Activated CD8-positive, alpha-beta memory T cell treated with anti-CD3 and anti-CD28 coated beads for 1 hour (primary cell): ENCODE measurements around the gene STUB1.

Experiments
- DNase-seq, 2 donors: peaks; one replicate each; pipeline ENCODE4 v3.0.0-alpha.2; 2020; ENCODE audit warnings: low read depth in 1 of 2; ENCODE audit errors: extremely low read depth in 1 of 2

Gene STUB1

DNA sequence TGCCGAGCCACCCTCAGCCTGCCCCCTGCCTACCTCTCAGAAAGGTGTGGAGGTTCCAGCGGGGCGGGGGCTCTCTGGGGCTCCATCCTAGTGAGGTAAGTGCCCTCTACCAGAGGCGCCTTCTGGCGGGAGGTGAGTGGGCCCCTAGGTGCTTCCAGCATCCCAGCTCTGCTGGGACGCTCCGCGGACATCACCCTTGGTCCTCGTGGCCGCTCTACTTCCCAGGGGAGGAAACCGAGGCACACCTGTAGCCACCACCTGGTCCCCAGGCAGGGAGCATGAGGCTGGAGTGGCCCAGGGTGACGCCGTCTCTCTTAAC is 37.2 kb upstream of the STUB1 start:
- no peak for DNase-seq

DNA sequence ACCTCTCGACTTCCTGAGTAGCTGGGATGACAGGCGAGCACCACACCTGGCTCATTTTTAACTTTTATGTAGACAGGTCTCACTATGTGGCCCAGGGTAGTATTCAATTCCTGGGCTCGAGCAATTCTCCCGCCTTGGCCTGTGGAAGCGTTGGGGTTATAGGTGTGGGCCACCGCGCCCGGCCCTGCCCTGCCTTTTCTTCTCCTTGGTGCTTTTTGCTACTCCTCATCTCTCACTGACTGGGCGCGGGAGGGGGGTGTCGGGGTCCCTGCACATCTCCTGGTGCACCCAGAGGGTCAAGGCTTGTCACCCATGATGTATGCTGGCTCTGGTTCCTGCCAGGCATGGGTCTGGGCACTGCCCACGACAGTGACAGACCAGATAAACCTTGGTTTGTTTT is 35.7 kb upstream of the STUB1 start:
- DNase-seq = no peak

DNA sequence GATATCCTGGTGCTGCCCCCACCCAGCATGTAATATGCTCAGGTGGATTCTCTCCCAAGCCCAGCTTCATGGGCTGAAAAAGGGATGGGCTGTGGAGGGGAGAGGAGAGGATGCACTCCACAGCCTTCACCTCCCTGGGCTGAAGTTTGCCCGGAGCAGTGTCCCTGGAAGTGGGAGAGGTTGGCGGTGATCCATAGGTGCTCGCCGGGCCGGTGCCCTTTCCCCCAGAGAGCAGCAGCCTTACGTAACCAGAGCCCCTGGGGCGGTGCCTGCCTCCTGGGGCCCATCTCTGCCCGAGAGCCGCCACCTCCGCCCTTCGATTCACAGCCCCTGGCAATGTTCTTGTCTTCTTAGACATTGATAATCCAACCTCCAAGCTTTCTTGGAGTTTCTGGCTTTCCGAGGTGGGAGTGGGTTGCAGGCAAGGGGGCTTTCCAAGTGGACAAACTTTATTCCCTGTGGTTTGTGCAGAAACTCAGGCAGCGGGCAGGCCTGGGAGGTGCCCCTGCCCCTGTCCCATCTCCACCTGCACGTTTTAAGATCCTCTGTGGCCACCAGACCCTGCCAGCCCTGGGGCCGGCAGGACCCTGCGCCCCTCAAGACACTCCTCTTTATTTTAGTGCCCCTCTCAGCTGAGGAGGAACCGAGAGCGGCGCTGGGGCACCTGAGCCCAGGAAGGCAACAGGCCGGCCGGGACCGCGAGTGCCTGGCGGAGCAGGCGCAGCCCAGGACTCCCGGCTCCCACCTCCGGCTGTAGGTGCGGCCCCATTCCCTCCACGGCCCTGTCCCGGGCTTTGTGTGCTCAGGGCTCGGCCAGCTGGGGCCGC is 34.1 kb upstream of the STUB1 start:
- DNase-seq = no peak

DNA sequence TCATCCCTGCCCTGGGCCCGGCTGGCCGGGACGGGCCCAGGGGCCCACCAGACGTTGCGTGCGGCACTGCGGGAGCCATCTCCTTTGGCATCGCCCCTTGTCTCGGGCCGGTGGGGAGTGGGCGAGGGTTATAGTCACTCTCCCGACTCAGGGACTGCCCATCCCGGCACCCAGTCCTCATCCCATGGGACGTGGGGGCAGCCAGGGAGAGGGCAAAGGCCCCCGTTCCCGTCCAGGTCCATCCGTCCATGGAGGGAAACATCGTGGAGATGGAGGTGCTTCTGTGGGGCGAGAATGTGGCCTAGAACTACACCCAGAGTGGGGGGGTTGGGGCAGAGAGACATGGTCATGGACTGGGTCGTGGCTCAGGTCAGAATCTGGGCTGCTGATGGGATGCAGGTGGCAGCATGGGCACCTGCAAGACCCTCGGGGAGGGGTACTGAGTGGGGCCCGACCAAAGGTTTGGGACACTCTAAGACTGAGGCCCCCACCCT is 33.5 kb upstream of the STUB1 start:
- no peak for DNase-seq

DNA sequence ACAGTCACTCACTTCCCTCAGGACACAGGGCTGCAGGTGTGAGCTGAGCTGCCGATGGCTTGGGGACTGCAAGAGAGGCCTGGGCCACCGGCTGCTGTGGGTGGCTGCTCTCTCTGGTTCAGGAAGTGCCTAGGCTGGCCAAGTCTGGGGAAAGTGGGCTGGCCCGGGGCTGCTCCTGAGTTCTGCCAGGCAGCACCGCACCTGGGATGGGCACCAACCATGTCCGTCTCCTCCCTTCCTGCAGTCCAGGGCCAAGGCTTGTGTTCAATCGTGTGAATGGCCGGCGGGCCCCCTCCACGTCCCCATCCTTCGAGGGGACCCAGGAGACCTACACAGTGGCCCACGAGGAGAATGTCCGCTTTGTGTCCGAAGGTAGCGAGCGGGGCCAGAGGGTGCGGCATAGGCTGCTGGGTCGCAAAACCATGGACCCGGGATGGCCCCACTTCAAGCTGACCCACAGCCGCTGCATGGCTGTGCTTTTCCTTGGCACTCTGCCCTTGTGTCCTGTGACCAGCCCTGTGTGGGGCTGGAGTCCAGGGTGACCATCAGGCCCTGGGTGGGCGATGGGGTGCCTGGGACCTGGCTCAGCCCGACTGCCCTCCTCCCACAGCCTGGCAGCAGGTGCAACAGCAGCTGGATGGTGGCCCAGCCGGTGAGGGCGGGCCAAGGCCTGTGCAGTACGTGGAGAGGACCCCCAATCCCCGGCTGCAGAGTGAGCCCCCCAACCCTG is 32.9 kb upstream of the STUB1 start:
- no peak for DNase-seq

DNA sequence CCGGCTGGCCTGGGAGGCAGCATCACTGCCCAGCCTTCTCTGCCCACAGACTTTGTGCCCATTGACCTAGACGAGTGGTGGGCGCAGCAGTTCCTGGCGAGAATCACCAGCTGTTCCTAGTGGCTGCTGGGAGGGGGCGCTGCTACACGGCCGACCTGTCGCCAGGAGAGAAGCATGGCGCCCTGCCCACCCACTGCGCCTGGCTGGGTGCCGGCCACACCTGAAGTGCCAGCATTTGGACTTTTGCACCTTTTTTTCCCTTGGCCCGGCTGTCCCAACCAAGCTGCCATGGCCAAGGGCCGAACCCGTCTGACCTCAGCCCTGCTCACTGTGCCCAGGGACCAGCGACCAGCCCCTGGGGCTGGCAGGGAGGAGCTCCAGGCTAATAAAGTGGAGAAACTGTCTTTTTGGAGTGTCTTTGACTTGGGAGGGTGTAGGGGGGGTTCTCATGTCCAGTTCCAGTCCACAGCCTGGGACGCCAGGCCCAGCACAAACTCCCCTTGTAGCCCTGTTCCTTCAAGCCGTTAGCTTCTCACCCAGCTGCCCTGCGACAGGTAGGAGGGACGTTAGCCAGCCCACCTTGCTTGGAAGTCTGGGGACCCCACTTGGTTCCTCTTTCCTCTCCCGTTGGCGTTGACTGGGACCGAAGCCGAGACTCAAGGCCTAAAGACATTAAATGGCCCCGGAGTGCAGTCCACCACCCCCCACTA is 32.0 kb upstream of the STUB1 start:
- DNase-seq = no peak

DNA sequence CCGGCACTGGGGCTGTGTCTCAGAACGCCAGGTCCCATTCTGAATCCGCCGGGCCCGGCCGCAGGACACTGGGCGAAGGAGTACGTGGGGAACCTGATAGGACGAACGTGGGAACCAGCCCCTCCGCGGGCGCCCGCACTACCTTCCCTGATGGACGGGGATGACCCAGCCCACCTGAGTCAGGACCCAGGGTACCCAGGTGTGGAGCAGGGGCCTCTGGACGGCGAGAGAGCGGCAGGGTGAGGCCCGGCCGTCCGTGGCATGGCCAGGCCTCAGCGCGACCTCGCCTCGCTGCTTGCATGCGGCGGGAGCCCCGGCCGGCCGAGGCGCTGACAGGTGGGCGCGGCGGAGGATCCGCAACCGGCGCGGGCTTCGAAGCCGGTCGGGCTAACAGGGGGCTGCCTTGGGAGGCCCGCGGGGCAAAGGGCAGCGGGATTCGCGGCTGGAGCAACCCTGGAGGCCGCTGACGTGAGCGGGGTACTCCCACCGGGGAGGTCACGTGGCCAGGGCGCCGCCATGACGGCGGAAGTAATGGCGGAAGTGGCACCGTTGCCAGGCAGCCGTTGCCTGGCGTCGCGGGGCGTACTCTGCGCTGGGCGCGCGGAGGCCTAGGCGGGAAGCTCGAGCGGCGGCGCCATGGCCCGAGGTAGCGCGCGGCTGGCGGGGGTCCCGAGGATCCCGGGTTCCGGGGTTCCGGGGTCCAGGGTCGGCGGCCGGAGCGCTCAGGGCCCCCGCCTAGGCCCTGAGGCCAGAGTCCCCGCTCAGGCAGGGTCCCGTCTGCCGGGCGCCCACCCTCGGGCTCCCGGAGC is 31.2 kb upstream of the STUB1 start, which contains the start of gene WDR90:
TSS of gene WDR90 (plus strand) at position 585 of the 809 bp plus-strand sequence. CDS start at position 637, 52 bp downstream.
- DNase-seq = peak; percentile 69 to 88

DNA sequence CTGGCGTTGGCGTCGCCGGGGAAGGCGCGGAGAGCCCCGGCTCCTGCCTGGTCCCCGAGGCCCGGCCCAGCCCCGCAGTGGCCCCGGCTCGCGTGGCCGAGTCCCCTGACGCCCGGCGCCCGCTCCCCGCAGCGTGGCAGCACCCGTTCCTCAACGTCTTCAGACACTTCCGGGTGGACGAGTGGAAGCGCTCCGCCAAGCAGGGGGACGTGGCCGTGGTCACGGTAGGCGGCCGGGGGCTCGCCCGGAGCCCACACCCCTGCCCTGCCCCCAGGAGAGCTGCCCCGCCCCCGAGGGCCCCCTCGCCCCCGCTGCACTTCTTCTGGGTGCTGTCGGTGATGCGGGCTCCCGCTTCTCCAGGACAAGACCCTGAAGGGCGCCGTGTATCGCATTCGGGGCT is 30.6 kb upstream of the STUB1 start:
- no peak for DNase-seq

DNA sequence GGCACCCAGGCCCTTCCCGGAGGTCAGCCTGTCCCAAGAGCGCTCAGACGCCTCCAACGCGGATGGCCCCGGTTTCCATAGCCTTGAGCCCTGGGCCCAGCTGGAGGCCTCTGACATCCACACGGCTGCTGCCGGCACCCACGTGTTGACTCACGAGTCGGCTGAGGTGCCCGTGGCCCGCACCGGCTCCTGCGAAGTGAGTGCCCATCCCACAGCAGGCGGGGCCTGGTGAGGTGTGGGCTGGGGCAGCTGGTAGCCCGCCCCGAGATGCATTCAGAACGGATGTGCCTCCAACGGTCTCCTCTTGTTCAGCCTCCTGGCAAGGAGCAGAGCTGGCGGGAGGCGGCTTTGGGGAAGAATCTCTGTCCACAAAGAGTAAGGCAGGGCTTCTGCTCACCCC is 28.4 kb upstream of the STUB1 start:
- no peak for DNase-seq

DNA sequence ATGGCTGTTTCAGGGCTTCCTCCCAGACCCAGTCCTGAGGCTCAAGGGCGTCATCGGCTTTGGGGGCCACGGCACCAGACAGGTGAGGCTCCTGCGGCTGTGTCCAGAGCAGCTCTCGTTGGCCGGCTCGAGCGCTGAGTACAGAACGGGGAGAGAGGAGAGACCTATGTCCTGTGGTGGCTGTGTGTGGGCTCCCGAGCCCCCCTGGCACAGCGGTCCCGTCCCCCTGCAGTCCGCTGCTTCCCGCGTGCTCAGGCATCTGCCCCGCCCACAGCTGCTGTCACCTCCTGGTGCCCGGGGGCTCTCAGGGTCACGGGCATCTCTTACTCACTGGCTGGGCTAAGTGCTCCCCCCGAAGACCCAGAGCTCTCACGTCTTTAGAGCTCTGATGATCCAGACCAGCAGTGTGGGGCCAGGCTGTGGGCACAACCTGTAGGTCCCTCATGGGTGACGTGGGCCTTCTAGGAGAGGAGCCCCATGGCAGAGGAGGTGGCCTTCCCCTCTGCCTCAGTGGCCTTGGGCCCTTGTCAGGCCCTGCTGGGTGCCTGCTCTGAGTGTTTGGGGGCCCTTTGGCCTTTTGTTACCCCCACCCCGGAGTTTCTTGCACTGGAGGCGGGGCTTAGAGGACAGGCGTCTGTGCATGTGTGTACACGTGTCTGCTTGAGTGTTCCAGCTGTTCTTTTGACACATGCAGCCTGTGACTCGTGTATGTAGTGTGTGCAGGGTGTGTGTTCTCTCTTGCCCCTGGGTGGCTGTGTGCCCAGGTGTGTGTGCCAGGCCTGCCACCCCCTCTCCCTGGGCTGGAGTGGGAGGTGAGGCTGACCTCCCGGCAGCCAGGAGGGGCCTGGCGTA is 27.5 kb upstream of the STUB1 start:
- DNase-seq = no peak

DNA sequence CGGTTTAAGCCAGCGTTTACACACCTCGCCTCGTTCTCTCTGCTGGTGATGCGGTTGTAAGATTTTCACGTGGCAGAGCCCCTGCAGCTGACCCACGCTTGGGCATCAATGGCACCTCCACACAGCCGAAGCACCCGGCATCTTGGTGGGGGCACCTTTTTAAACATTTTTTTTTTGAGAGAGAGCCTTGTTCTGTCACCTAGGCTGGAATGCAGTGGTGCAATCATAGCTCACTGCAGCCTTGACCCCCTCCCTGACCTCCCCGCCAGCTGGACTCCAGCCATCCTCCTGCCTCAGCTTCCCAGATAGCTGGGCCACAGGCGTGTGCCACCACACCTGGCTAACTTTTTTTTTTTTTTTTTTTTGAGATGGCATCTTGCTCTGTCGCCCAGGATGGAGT is 26.2 kb upstream of the STUB1 start:
- DNase-seq = no peak

DNA sequence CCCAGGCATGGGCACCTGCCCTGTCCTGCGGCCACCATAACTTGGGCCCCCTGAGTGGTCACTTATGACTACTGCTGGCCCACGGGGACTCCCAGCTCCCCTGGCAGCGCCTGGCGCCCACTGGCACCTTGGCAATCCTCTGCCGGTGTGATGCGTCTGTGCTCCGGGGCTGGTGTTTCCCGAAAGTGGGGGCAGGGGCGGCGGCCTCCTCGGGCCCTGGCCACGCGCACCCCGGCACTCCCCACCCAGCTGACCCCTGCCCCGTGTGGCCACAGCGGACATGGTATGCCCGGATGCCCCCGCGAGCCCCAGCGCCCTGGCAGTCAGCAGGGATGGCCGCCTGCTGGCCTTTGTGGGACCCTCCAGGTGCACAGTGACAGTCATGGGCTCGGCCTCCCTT is 22.7 kb upstream of the STUB1 start:
- DNase-seq = no peak

DNA sequence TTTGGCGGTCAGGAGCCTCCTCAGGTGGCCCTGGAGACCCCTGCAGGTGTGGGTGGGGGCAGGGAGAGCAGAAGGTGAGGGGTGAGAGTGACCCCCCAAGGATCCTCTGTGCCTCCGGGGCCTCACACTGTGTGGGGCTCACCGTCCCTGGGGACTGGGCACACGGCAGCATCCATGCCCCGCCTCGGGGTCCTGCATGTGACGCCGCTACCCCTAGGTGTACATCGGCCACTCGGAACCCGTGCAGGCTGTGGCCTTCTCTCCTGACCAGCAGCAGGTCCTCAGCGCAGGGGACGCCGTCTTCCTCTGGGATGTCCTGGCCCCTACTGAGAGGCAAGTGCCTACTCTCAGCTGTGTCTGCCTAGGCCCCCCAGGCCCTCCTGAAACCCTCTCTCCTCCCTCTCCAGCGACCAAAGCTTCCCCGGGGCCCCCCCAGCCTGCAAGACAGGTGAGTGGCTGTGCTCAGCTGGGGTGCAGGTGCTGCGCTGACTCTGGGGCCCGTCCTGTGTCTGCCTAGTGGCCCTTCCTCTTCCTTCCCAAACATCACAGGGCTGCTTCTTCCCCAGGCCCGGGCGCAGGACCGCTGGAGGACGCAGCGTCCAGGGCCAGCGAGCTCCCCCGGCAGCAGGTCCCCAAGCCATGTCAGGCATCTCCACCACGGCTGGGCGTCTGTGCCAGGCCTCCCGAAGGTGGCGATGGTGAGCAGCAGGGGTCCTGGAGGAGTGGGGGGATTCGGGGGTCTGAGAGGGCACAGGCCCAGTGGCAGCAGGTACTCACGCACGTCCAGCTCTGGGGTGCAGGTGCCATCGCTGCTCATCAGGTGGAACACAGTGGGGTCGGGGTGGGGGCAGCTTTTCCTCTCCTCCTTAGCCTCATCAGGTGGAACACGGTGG is 21.3 kb upstream of the STUB1 start:
- DNase-seq = no peak

DNA sequence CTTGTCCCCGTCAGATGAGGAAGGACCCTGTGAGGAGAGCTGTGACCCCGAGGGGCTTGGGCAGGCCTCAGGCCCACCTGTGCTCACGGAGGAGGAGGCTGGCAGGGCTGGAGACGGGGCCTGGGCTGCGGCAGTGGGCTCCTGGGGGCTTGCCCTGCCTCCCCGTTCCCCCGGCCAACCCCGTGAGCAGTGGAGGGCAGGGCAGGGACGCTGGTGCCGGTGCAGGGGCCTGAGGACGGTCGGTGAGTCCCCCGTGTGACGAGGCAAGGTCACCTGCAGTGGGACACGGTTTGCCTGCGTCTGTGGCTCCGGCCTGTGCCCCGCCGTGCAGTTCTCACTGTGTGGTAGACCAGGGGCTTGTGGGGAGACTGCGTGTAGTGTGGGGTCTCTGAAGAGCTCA is 20.6 kb upstream of the STUB1 start:
- no peak for DNase-seq

DNA sequence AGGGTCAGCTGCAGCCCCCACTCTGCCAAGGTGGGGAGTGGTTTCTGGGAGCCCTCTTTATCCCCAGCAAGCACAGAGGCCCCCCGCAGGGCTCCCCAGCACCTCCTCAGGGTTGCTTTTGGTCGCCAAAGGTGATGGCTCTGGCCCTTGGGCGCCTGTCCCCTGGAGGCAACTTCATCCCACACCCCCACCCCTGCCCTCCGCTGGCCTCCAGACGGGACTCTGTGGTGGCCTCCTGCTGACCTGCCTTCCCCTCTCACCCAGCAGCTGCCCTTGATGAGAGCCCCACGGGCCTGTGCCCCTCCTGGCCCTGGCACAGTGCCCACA is 20.1 kb upstream of the STUB1 start:
- DNase-seq = no peak

DNA sequence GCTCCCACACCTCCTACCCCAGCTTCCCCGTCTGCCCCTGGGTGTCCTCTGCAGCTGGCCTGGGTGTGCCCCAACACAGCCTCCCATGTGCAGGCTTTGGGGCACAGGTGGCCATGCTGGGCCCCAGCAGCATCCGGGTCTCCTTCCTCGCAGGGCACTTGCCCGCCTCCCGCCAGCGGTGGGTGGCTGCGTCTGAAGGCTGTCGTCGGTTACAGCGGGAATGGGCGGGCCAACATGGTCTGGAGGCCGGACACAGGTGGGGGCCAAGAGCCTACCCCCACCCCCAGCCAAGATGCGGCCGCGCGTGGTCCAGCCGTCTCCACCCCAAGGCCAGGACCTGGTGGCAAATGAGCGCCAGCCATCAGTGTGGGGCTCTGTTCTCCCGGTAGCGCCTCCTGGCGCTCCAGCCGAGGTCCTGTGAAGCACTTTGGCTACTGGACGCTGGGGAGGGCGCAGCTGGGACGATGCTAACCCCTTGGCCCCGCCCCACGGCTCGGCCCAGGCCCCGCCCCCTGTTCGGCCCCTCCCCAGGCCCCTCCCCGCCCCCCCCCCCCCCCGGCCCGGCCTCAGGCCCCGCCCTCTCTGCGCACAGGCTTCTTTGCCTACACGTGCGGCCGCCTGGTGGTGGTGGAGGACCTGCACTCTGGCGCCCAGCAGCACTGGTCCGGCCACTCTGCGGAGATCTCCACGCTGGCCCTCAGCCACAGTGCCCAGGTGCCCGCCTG is 19.6 kb upstream of the STUB1 start:
- DNase-seq = peak; percentile 34 to 40

DNA sequence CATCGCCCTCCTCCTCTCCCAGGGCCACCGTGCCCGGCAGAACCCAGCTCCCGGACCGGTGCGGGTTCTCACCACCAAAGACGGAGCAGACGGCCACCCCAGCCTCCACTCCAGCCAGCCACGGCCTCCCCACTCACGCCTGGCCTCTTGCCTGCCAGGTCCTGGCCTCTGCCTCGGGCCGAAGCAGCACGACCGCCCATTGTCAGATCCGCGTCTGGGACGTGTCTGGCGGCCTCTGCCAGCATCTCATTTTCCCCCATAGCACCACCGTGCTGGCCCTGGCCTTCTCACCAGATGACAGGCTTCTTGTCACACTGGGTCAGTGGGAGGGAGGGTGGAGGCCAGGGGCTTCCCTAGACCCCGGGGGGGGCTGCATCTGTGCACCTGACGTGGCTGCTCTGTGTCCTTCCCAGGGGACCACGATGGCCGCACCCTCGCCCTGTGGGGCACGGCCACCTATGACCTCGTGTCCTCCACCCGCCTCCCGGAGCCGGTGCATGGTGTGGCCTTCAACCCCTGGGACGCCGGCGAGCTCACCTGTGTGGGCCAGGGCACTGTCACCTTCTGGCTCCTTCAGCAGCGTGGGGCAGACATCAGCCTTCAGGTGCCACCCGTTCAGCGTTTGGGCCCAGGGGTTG is 18.9 kb upstream of the STUB1 start:
- no peak for DNase-seq

DNA sequence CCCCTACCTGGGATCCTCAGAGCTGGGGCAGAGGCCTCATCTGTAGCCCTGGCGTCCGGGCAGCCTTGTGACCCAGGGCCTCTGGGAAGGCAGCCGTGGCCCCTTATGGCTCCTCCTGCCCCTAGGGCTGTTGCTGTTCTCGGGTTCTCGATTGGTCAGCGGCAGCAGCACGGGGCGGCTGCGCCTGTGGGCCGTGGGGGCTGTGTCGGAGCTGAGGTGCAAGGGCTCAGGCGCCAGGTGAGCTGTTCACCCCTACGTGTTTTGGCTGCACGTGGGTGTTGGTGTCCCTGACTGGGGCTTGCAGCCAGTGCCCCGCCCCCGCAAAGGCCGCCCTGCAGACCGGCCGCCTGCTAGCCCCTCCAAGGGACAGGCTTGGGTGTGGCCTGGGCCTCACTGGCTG is 18.1 kb upstream of the STUB1 start:
- DNase-seq = no peak
